Osteoblast (primary cell): ENCODE data around the gene ATL2. TPM values are rescaled to one million over a fixed set of nuclear protein-coding genes. Genes with fewer than 3 reads are reported as not detected.
"Not testable (repeated sequence)": the region's sequence is repeated elsewhere in the genome, so short reads cannot be mapped to it uniquely, and the experiment has no call there.

ENCODE experiments used
- DNase-seq: peaks from one replicate; pipeline ENCODE4 v3.0.0; 2011; ENCODE audit warnings: low spot score, mixed read lengths; ENCODE audit not compliant: insufficient read length; ENCODE audit errors: missing footprints
- H2AFZ ChIP-seq: 2 replicates; pipeline ENCODE4 v1.6.0; 2011; ENCODE audit warnings: mild to moderate bottlenecking, low read length
- H3K27ac ChIP-seq: 2 replicates; pipeline ENCODE4 v1.5.1; 2011; ENCODE audit warnings: mild to moderate bottlenecking, low read depth, low read length, moderate library complexity
- H3K27me3 ChIP-seq: 2 replicates; pipeline ENCODE4 v1.6.0; 2012; ENCODE audit warnings: mild to moderate bottlenecking, control low read depth, inconsistent platforms, low read length, moderate library complexity; ENCODE audit not compliant: insufficient read depth
- H3K36me3 ChIP-seq: 2 replicates; pipeline ENCODE4 v1.5.1; 2011; ENCODE audit warnings: mild to moderate bottlenecking, low read length, control low read depth, moderate library complexity; ENCODE audit not compliant: insufficient read depth
- H3K4me1 ChIP-seq: 2 replicates; pipeline ENCODE4 v1.5.1; 2011; ENCODE audit warnings: mild to moderate bottlenecking, low read length, control low read depth, moderate library complexity; ENCODE audit not compliant: insufficient read depth
- H3K4me2 ChIP-seq: 2 replicates; pipeline ENCODE4 v1.6.0; 2011; ENCODE audit warnings: mild to moderate bottlenecking, low read length; ENCODE audit not compliant: insufficient read depth
- H3K4me3 ChIP-seq: fragments of 200-600 bp; sonication (generic); 3 replicates; pipeline ENCODE4 v1.5.1; 2012; ENCODE audit warnings: mild to moderate bottlenecking, low read length, inconsistent platforms; ENCODE audit not compliant: insufficient read depth
- H3K79me2 ChIP-seq: 2 replicates; pipeline ENCODE4 v1.6.0; 2012; ENCODE audit warnings: mild to moderate bottlenecking, low read length, control low read depth, inconsistent platforms; ENCODE audit not compliant: insufficient read depth
- H3K9me3 ChIP-seq: 2 replicates; pipeline ENCODE4 v1.5.1; 2011; ENCODE audit warnings: low read depth, low read length, control low read depth
- H4K20me1 ChIP-seq: 2 replicates; pipeline ENCODE4 v1.6.0; 2012; ENCODE audit warnings: mild to moderate bottlenecking, low read length, control low read depth; ENCODE audit not compliant: insufficient read depth
- CTCF ChIP-seq: IDR thresholded peaks from 2 replicates; pipeline ENCODE4 v1.5.1; 2011; ENCODE audit warnings: mild to moderate bottlenecking, low read depth, low read length, moderate library complexity; ENCODE audit errors: extremely low read depth
- total RNA-seq: library from RNA; depleted of rRNA; stranded (reverse); fragments of >200 nt; gene quantifications from 2 replicates; pipeline ENCODE4 v1.2.3, GENCODE V29; 2012

Gene ATL2
- total RNA-seq, 1 donor = 64.4 TPM

- no peak overlapping the region for H3K4me3 ChIP-seq
- TF ChIP-seq CTCF = no peak
- no peaks in the 10 kb centered on the region for H3K79me2 ChIP-seq
- no peak overlapping the region for H3K4me2 ChIP-seq
- peaks cover 3% of the 10 kb centered on the region for H3K9me3 ChIP-seq
- no peak overlapping the region for H2AFZ ChIP-seq
- H4K20me1 ChIP-seq = no peaks in the 10 kb centered on the region
- no peaks in the 10 kb centered on the region for H3K36me3 ChIP-seq
- no peak for DNase-seq
- H3K27ac ChIP-seq = no peak overlapping the region
- H3K27me3 ChIP-seq = peaks cover 13% of the 10 kb centered on the region
- H3K4me1 ChIP-seq = no peaks in the 10 kb centered on the region
Observed at GRCh38 chr2:38415023-38415422, 38.0 kb upstream of the ATL2 start.

GRCh38 chr2:38412235-38412871, 35.3 kb upstream of the ATL2 start:
- H3K27me3 ChIP-seq, H3K4me2 ChIP-seq, H3K79me2 ChIP-seq, H3K36me3 ChIP-seq, H3K9me3 ChIP-seq, DNase-seq, H3K4me1 ChIP-seq, H3K4me3 ChIP-seq, H3K27ac ChIP-seq, H2AFZ ChIP-seq, H4K20me1 ChIP-seq: not testable (repeated sequence)

GRCh38 chr2:38409156-38410102, 32.4 kb upstream of the ATL2 start:
- peaks cover 8% of the 10 kb centered on the region for H3K27me3 ChIP-seq
- H3K4me2 ChIP-seq = no peak overlapping the region
- no peaks in the 10 kb centered on the region for H3K79me2 ChIP-seq
- peaks cover 9% of the 10 kb centered on the region for H3K4me1 ChIP-seq
- no peak for TF ChIP-seq CTCF
- no peaks in the 10 kb centered on the region for H4K20me1 ChIP-seq
- H3K27ac ChIP-seq = no peak overlapping the region
- no peaks in the 10 kb centered on the region for H3K36me3 ChIP-seq
- H3K9me3 ChIP-seq = peaks cover 3% of the 10 kb centered on the region
- H3K4me3 ChIP-seq = no peak overlapping the region
- DNase-seq = no peak
- H2AFZ ChIP-seq = no peak overlapping the region

- Histone ChIP-seq H3K9me3 (no peaks in the 10 kb centered on the region), H3K36me3 (no peaks in the 10 kb centered on the region), H3K27me3 (peaks cover 8% of the 10 kb centered on the region), H4K20me1 (no peaks in the 10 kb centered on the region), H3K79me2 (no peaks in the 10 kb centered on the region), H3K4me1 (peaks cover 9% of the 10 kb centered on the region), H2AFZ (no peak overlapping the region), H3K27ac (no peak overlapping the region), H3K4me3 (no peak overlapping the region), H3K4me2 (peak overlapping the region; percentile 44)
- no peak for DNase-seq
- TF ChIP-seq CTCF = no peak
Observed at GRCh38 chr2:38407111-38407682, 30.1 kb upstream of the ATL2 start.
